Activated B cell treated with CpG ODN at 0.5 μM for 24 hours (primary cell): ENCODE results near the gene ACSS1. TPM values are rescaled to one million over a fixed set of nuclear protein-coding genes. Genes with fewer than 3 reads are reported as not detected.

Experiments
- ATAC-seq: fragments of 200-7000 bp; cut with Tn5 transposase; one replicate; pipeline ENCODE4 v1.10.0; 2021; ENCODE audit warnings: low read depth, mild to moderate bottlenecking, moderate library complexity
- CTCF ChIA-PET: fragments of 350-600 bp; sonication (Branson Sonifier 250); formaldehyde crosslinking; loops from one replicate; lab custom pipeline; 2021; ENCODE audit warnings: antibody characterized with exemption; lab: Charles Lee
- POLR2A ChIA-PET: fragments of 350-600 bp; sonication (Branson Sonifier 250); formaldehyde crosslinking; loops from one replicate; lab custom pipeline; 2021; ENCODE audit warnings: antibody characterized with exemption; lab: Charles Lee
- DNase-seq: peaks from one replicate; pipeline ENCODE4 v3.0.0; 2022
- H3K27ac Mint-ChIP-seq: one replicate; pipeline ENCODE4 v1.8.0; 2020; ENCODE audit warnings: mixed read lengths
- H3K27me3 Mint-ChIP-seq: one replicate; pipeline ENCODE4 v1.8.0; 2021; ENCODE audit warnings: mixed read lengths
- H3K36me3 Mint-ChIP-seq: one replicate; pipeline ENCODE4 v1.8.0; 2021; ENCODE audit warnings: low read depth, mixed read lengths
- H3K4me1 Mint-ChIP-seq: one replicate; pipeline ENCODE4 v1.8.0; 2021; ENCODE audit warnings: mixed read lengths
- H3K4me3 Mint-ChIP-seq: one replicate; pipeline ENCODE4 v1.8.0; 2020; ENCODE audit warnings: mild to moderate bottlenecking, mixed read lengths
- H3K9me3 Mint-ChIP-seq: one replicate; pipeline ENCODE4 v1.8.0; 2020; ENCODE audit warnings: mixed read lengths
- CTCF ChIP-seq: fragments of 200-600 bp; IDR thresholded peaks from one replicate; pipeline ENCODE4 v1.8.0; 2022; ENCODE audit warnings: antibody characterized with exemption, mild to moderate bottlenecking
- intact Hi-C: fragments of 100-400 bp; cut with micrococcal nuclease; formaldehyde crosslinking; loops from one replicate; pipeline ENCODE4 v1.15.1; 2024
- total RNA-seq: library from RNA; stranded (reverse); gene quantifications from 2 replicates; pipeline ENCODE4 v1.2.3, GENCODE V29; 2022

ACSS1 gene
- total RNA-seq, 1 donor from 2014 or later: 34.4 TPM

DNA sequence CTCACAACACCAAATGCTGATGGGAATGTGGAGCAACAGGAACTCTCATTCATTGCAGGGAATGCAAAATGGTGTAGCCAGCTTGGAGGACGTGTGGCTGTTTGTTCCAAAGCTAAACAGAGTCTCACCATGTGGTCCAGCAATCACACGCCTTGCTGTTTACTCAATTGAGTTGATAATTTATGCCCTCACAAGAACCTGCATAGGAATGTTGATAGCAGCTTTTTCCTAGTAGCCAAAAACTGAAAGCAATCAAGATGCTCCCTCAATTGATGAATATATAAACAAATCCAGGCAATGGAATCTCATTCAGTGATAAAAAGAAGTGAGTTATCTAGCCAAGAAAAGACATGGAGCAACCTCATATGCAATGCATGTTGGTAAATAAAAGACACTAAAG, 39.6 kb upstream of the ACSS1 start:
- ATAC-seq: no peak
- CTCF ChIA-PET: no interaction called here

GRCh38 chr20:25090492-25091429, 32.8 kb upstream of the ACSS1 start:
- no peaks in the 10 kb centered on the region for H3K4me1 Mint-ChIP-seq
- intact Hi-C loops: no loop called here
- DNase-seq (no peak), ATAC-seq (no peak)
- H3K27me3 Mint-ChIP-seq: peaks cover 42% of the 10 kb centered on the region
- no peaks in the 10 kb centered on the region for H3K36me3 Mint-ChIP-seq
- no peak overlapping the region for H3K4me3 Mint-ChIP-seq
- ChIA-PET POLR2A (no interaction called here), CTCF (no interaction called here)
- TF ChIP-seq CTCF: no peak
- H3K27ac Mint-ChIP-seq: no peak overlapping the region
- H3K9me3 Mint-ChIP-seq: no peaks in the 10 kb centered on the region

More for the DNA sequence above, 39.6 kb upstream of the ACSS1 start:
- Mint-ChIP-seq H3K4me1 (no peaks in the 10 kb centered on the region), H3K9me3 (no peaks in the 10 kb centered on the region), H3K27me3 (peaks cover 11% of the 10 kb centered on the region), H3K36me3 (no peaks in the 10 kb centered on the region), H3K4me3 (no peak overlapping the region), H3K27ac (no peak overlapping the region)
- DNase-seq: no peak
- TF ChIP-seq CTCF: no peak
- POLR2A ChIA-PET: no interaction called here
- intact Hi-C loops: no loop called here

- Mint-ChIP-seq H3K4me3 (no peak overlapping the region), H3K4me1 (no peaks in the 10 kb centered on the region), H3K27ac (no peak overlapping the region), H3K9me3 (no peaks in the 10 kb centered on the region), H3K27me3 (peaks cover 48% of the 10 kb centered on the region), H3K36me3 (no peaks in the 10 kb centered on the region)
- TF ChIP-seq CTCF: no peak
- DNase-seq (no peak), ATAC-seq (no peak)
- CTCF ChIA-PET: no interaction called here
- intact Hi-C loops: no loop called here
- POLR2A ChIA-PET: no interaction called here
Observed at GRCh38 chr20:25089662-25090061, 31.7 kb upstream of the ACSS1 start.

- CTCF ChIA-PET: no interaction called here
- no peak for TF ChIP-seq CTCF
Observed at GRCh38 chr20:25089096-25089495, 31.2 kb upstream of the ACSS1 start.

GRCh38 chr20:25088267-25088666, 30.3 kb upstream of the ACSS1 start:
- Mint-ChIP-seq H3K27me3 (peaks cover 57% of the 10 kb centered on the region), H3K4me3 (no peak overlapping the region), H3K9me3 (no peaks in the 10 kb centered on the region), H3K4me1 (peaks cover 1% of the 10 kb centered on the region), H3K36me3 (no peaks in the 10 kb centered on the region), H3K27ac (no peak overlapping the region)
- DNase-seq: no peak
- ChIA-PET POLR2A (no interaction called here), CTCF (no interaction called here)
- no peak for ATAC-seq
- intact Hi-C loops: no loop called here
- no peak for TF ChIP-seq CTCF

More at GRCh38 chr20:25089096-25089495, 31.2 kb upstream of the ACSS1 start:
- H3K36me3 Mint-ChIP-seq: no peaks in the 10 kb centered on the region
- peaks cover 1% of the 10 kb centered on the region for H3K4me1 Mint-ChIP-seq
- H3K27me3 Mint-ChIP-seq: peaks cover 51% of the 10 kb centered on the region
- ATAC-seq: no peak
- no peak overlapping the region for H3K27ac Mint-ChIP-seq
- DNase-seq: no peak
- POLR2A ChIA-PET: no interaction called here
- no peak overlapping the region for H3K4me3 Mint-ChIP-seq
- H3K9me3 Mint-ChIP-seq: no peaks in the 10 kb centered on the region
- intact Hi-C loops: no loop called here
